Ascending aorta (tissue), 2 donors: ENCODE data around the gene PDCD1LG2. TPM values are rescaled to one million over a fixed set of nuclear protein-coding genes. Genes with fewer than 3 reads are reported as not detected.

ENCODE experiments used
- DNase-seq, 2 donors: peaks; one replicate each; pipeline ENCODE4 v3.0.0-alpha.2; 2019; ENCODE audit warnings: low spot score in 2 of 2
- H3K27ac ChIP-seq, 2 donors: fragments of 200-600 bp; sonication (generic); one replicate each; pipeline ENCODE4 v1.5.1; 2016 to 2017; ENCODE audit warnings: mild to moderate bottlenecking in 1 of 2
- H3K27me3 ChIP-seq: fragments of 200-600 bp; sonication (generic); one replicate; pipeline ENCODE4 v1.5.1; 2017
- H3K36me3 ChIP-seq, 2 donors: fragments of 200-600 bp; sonication (generic); one replicate each; pipeline ENCODE4 v1.5.1; 2016
- H3K4me1 ChIP-seq, 2 donors: fragments of 200-600 bp; sonication (generic); one replicate each; pipeline ENCODE4 v1.5.1; 2016 to 2017; ENCODE audit warnings: mild to moderate bottlenecking in 1 of 2
- H3K4me3 ChIP-seq, 2 donors: fragments of 200-600 bp; sonication (generic); one replicate each; pipeline ENCODE4 v1.5.1; 2016 to 2017; ENCODE audit warnings: mild to moderate bottlenecking in 1 of 2
- H3K9me3 ChIP-seq, 2 donors: fragments of 200-600 bp; sonication (generic); one replicate each; pipeline ENCODE4 v1.5.1; 2016
- CTCF ChIP-seq, 3 experiments: fragments of 200-600 bp in 2 of 3; fragments of 450-650 bp in 1 of 3; sonication (generic) in 2 of 3; IDR thresholded peaks; one replicate each; pipeline ENCODE4 v1.5.1; 2016 to 2019; ENCODE audit warnings: antibody characterized with exemption in 3 of 3, mild to moderate bottlenecking in 1 of 3, moderate library complexity in 1 of 3
- intact Hi-C: fragments of 100-400 bp; cut with DNase I; formaldehyde crosslinking; loops from one replicate; pipeline ENCODE4 v1.15.1; 2023
- total RNA-seq: library from RNA; depleted of rRNA; stranded (reverse); fragments of >200 nt; gene quantifications from one replicate; pipeline ENCODE4 v1.1.0, GENCODE V29; 2016

Gene PDCD1LG2
- total RNA-seq, 1 donor from 2014 or later: 1.1 TPM

GRCh38 chr9:5568868-5569267 is 58.5 kb downstream of the PDCD1LG2 start:
- no peaks in the 10 kb centered on the region for H3K36me3 ChIP-seq
- no peak overlapping the region for H3K4me3 ChIP-seq
- TF ChIP-seq CTCF (IDR thresholded peaks at IDR 0.05): no peak
- H3K9me3 ChIP-seq: no peaks in the 10 kb centered on the region
- H3K27ac ChIP-seq: no peak overlapping the region
- H3K4me1 ChIP-seq: no peaks in the 10 kb centered on the region
- no peaks in the 10 kb centered on the region for H3K27me3 ChIP-seq
- no peak for DNase-seq
- intact Hi-C loops: no loop called here

GRCh38 chr9:5569409-5569808 is 59.1 kb downstream of the PDCD1LG2 start:
- TF ChIP-seq CTCF (IDR thresholded peaks at IDR 0.05): no peak
- Histone ChIP-seq H3K27ac (no peak overlapping the region), H3K36me3 (no peaks in the 10 kb centered on the region), H3K4me3 (no peak overlapping the region), H3K4me1 (no peaks in the 10 kb centered on the region), H3K9me3 (no peaks in the 10 kb centered on the region), H3K27me3 (no peaks in the 10 kb centered on the region)
- intact Hi-C loops: no loop called here
- no peak for DNase-seq

- no peaks in the 10 kb centered on the region for H3K9me3 ChIP-seq
- no peak overlapping the region for H3K27ac ChIP-seq
- no peak for TF ChIP-seq CTCF (IDR thresholded peaks at IDR 0.05)
- no peak overlapping the region for H3K4me3 ChIP-seq
- intact Hi-C loops: no loop called here
- no peak for DNase-seq
- no peaks in the 10 kb centered on the region for H3K4me1 ChIP-seq
- no peaks in the 10 kb centered on the region for H3K27me3 ChIP-seq
- H3K36me3 ChIP-seq: no peaks in the 10 kb centered on the region
Measured at GRCh38 chr9:5569891-5570290, 59.6 kb downstream of the PDCD1LG2 start.

DNA sequence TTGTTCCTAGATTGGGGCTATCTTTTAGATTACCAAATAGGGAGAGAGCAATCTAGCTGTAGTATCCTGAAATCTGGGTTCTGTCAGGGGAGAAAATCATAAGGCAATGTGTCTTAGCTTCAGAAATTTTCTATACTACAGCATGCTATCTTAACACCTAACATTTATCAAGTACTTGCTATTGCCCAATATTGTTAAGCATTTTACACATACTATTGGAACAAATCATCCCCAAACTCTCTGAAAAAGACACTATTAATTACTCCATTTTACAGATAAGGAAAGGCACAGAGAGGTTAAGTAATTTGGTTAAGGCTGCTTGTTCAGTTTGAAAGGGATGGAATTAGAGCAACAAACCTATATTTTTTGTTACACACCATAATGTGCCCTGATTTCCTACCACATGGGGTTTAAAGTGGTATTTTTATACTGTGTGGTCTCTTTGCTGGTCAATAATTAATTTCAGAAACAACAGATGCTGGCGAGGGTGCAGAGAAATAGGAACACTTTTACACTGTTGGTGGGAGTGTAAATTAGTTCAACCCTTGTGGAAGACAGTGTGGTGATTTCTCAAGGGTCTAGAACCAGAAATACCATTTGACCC is 61.4 kb downstream of the PDCD1LG2 start:
- Histone ChIP-seq H3K27ac (no peak overlapping the region), H3K36me3 (no peaks in the 10 kb centered on the region), H3K4me1 (no peaks in the 10 kb centered on the region), H3K4me3 (no peak overlapping the region), H3K27me3 (no peaks in the 10 kb centered on the region), H3K9me3 (no peaks in the 10 kb centered on the region)
- intact Hi-C loops: no loop called here
- DNase-seq: no peak
- no peak for TF ChIP-seq CTCF (IDR thresholded peaks at IDR 0.05)

DNA sequence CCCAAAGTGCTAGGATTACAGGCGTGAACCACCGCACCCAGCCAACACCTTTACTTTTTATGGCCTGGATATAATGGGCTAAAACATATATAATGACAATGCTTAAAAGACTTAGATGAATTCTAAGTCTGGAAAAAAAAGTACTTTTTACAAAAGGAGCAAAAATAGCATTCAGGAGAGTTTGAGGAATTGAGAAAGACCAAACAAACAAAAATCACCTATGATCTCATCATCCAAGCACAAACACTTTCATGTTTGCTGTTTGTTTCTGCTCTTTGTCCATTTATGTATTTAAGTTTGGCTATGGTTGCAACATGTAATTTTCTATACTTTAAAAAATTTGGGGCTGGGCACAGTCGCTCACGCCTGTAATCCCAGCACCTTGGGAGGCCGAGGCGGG is 63.8 kb downstream of the PDCD1LG2 start:
- H3K36me3 ChIP-seq: no peaks in the 10 kb centered on the region
- no peaks in the 10 kb centered on the region for H3K27me3 ChIP-seq
- H3K9me3 ChIP-seq: no peaks in the 10 kb centered on the region
- no peak for DNase-seq
- H3K4me3 ChIP-seq: no peak overlapping the region
- no peaks in the 10 kb centered on the region for H3K4me1 ChIP-seq
- intact Hi-C loops: no loop called here
- H3K27ac ChIP-seq: no peak overlapping the region
- no peak for TF ChIP-seq CTCF (IDR thresholded peaks at IDR 0.05)

- Histone ChIP-seq H3K27ac (no peak overlapping the region), H3K4me1 (no peaks in the 10 kb centered on the region), H3K4me3 (no peak overlapping the region), H3K9me3 (no peaks in the 10 kb centered on the region), H3K27me3 (no peaks in the 10 kb centered on the region), H3K36me3 (no peaks in the 10 kb centered on the region)
- intact Hi-C loops: loop anchor here (5.0 kb wide), 1 partner anchor 68 kb away; no protein-coding TSS in a partner anchor
- DNase-seq: no peak
- TF ChIP-seq CTCF (IDR thresholded peaks at IDR 0.05): no peak
Measured at GRCh38 chr9:5575000-5575399, 64.7 kb downstream of the PDCD1LG2 start.
